IMR-90 (cell line): ENCODE results near the gene ZDHHC4. TPM values are rescaled to one million over a fixed set of nuclear protein-coding genes. Genes with fewer than 3 reads are reported as not detected.

ENCODE experiments used
- ATAC-seq: fragments of 200-7000 bp; cut with Tn5 transposase; 2 replicates; pipeline ENCODE4 v1.9.1; 2020; ENCODE audit warnings: low read depth, mild to moderate bottlenecking, moderate library complexity
- BruUV-seq: library from RNA; stranded (reverse); fragments of 400-500 nt; replicated peaks from 2 replicates; lab custom pipeline; 2021; lab: Mats Ljungman, UMichigan
- CTCF ChIA-PET: fragments of 300-600 bp; formaldehyde crosslinking; extraction: SDS; loops from one replicate; lab custom pipeline; 2021; ENCODE audit warnings: antibody characterized with exemption; lab: Yijun Ruan, JAX
- POLR2A ChIA-PET: fragments of 300-600 bp; sonication (Branson Sonifier 250); formaldehyde crosslinking; loops from one replicate; lab custom pipeline; 2022; ENCODE audit warnings: antibody characterized with exemption; ENCODE audit not compliant: unreplicated experiment; lab: Charles Lee
- DNase-seq: peaks from one replicate; pipeline ENCODE4 v3.0.0; 2013
- H2AFZ ChIP-seq: replicated peaks from 2 replicates; pipeline ENCODE3; 2013; ENCODE audit warnings: low read length, mild to moderate bottlenecking; ENCODE audit not compliant: poor library complexity
- H2AK5ac ChIP-seq: 2 replicates; pipeline ENCODE4 v1.6.1; 2013; ENCODE audit warnings: low read depth, low read length, inconsistent platforms
- H2AK9ac ChIP-seq: replicated peaks from 2 replicates; pipeline ENCODE3; 2013; ENCODE audit warnings: mild to moderate bottlenecking, low read depth, low read length, moderate library complexity; ENCODE audit not compliant: poor library complexity
- H2BK120ac ChIP-seq: 2 replicates; pipeline ENCODE4 v1.6.1; 2013; ENCODE audit warnings: low read depth, low read length, inconsistent platforms
- H2BK15ac ChIP-seq: 3 replicates; pipeline ENCODE4 v1.6.1; 2013; ENCODE audit warnings: low read depth, low read length, inconsistent platforms
- H2BK20ac ChIP-seq: 2 replicates; pipeline ENCODE4 v1.6.1; 2013; ENCODE audit warnings: low read depth, mild to moderate bottlenecking, inconsistent platforms, low read length, moderate library complexity
- H2BK5ac ChIP-seq: 2 replicates; pipeline ENCODE4 v1.6.1; 2013; ENCODE audit warnings: mild to moderate bottlenecking, low read depth, low read length, inconsistent platforms; ENCODE audit not compliant: poor library complexity, severe bottlenecking
- H3K14ac ChIP-seq: replicated peaks from 2 replicates; pipeline ENCODE4 v1.6.1; 2013; ENCODE audit warnings: low read depth, low read length, inconsistent platforms
- H3K18ac ChIP-seq: 2 replicates; pipeline ENCODE4 v1.6.1; 2013; ENCODE audit warnings: low read depth, low read length, control low read depth
- H3K23ac ChIP-seq: 2 replicates; pipeline ENCODE4 v1.6.1; 2013; ENCODE audit warnings: low read depth, low read length, inconsistent platforms
- H3K27ac ChIP-seq: 2 replicates; pipeline ENCODE4 v1.5.1; 2013; ENCODE audit warnings: mild to moderate bottlenecking, control low read depth, low read length; ENCODE audit not compliant: insufficient read depth
- H3K27me3 ChIP-seq: 2 replicates; pipeline ENCODE4 v1.6.1; 2013; ENCODE audit warnings: low read length; ENCODE audit not compliant: control insufficient read depth, insufficient read depth
- H3K36me3 ChIP-seq: 2 replicates; pipeline ENCODE4 v1.6.1; 2013; ENCODE audit warnings: low read length, mixed read lengths; ENCODE audit not compliant: control insufficient read depth, insufficient read depth
- H3K4ac ChIP-seq: 2 replicates; pipeline ENCODE4 v1.6.1; 2013; ENCODE audit warnings: low read depth, low read length, inconsistent platforms
- H3K4me1 ChIP-seq: 2 replicates; pipeline ENCODE4 v1.6.1; 2013; ENCODE audit warnings: low read length, mixed read lengths; ENCODE audit not compliant: control insufficient read depth, insufficient read depth
- H3K4me2 ChIP-seq: 2 replicates; pipeline ENCODE4 v1.6.1; 2013; ENCODE audit warnings: low read depth, mild to moderate bottlenecking, control low read depth, low read length, moderate library complexity
- H3K4me3 ChIP-seq: 2 replicates; pipeline ENCODE4 v1.5.1; 2013; ENCODE audit warnings: low read depth, mild to moderate bottlenecking, control low read depth, low read length, moderate library complexity; ENCODE audit not compliant: insufficient read depth
- H3K56ac ChIP-seq: 2 replicates; pipeline ENCODE4 v1.6.1; 2013; ENCODE audit warnings: low read length, inconsistent platforms; ENCODE audit not compliant: insufficient read depth; ENCODE audit errors: extremely low read depth
- H3K79me1 ChIP-seq, 2 experiments: 2 replicates each; pipeline ENCODE4 v1.6.1; 2013; ENCODE audit warnings: low read length in 2 of 2, inconsistent platforms in 1 of 2, low read depth in 1 of 2
- H3K9ac ChIP-seq: 2 replicates; pipeline ENCODE4 v1.6.1; 2013; ENCODE audit warnings: low read depth, low read length, control low read depth
- H3K9me1 ChIP-seq: 2 replicates; pipeline ENCODE4 v1.6.1; 2013; ENCODE audit warnings: low read length, inconsistent platforms; ENCODE audit not compliant: insufficient read depth
- H3K9me3 ChIP-seq: 2 replicates; pipeline ENCODE4 v1.6.1; 2013; ENCODE audit warnings: low read length; ENCODE audit not compliant: control insufficient read depth, insufficient read depth
- H4K20me1 ChIP-seq: 2 replicates; pipeline ENCODE4 v1.6.1; 2013; ENCODE audit warnings: low read length, inconsistent platforms; ENCODE audit not compliant: insufficient read depth
- H4K5ac ChIP-seq: 2 replicates; pipeline ENCODE4 v1.6.1; 2013; ENCODE audit warnings: mild to moderate bottlenecking, low read depth, low read length, control low read depth
- H4K8ac ChIP-seq, 2 experiments: 2 replicates each; pipeline ENCODE4 v1.6.1; 2013; ENCODE audit warnings: low read depth in 2 of 2, low read length in 2 of 2, control low read depth in 1 of 2, inconsistent platforms in 1 of 2
- H4K91ac ChIP-seq: 2 replicates; pipeline ENCODE4 v1.6.1; 2013; ENCODE audit warnings: low read depth, low read length, inconsistent platforms; ENCODE audit not compliant: insufficient read depth
- CEBPB ChIP-seq: IDR thresholded peaks from 2 replicates; pipeline ENCODE4 v1.6.1; 2012; ENCODE audit warnings: low read depth, low read length, improper control_type of control experiment
- FOS ChIP-seq: fragments of 150-350 bp; IDR thresholded peaks from 2 replicates; pipeline ENCODE4 v1.6.1; 2016; ENCODE audit warnings: low read depth, low read length
- MAFK ChIP-seq: IDR thresholded peaks from 2 replicates; pipeline ENCODE4 v1.6.1; 2012; ENCODE audit warnings: low read depth, low read length, improper control_type of control experiment
- MAZ ChIP-seq: IDR thresholded peaks from 2 replicates; pipeline ENCODE4 v1.6.1; 2012; ENCODE audit warnings: low read depth, mild to moderate bottlenecking, low read length, improper control_type of control experiment, moderate library complexity, borderline replicate concordance
- MXI1 ChIP-seq: IDR thresholded peaks from 2 replicates; pipeline ENCODE4 v1.6.1; 2012; ENCODE audit warnings: low read depth, mild to moderate bottlenecking, low read length, moderate library complexity, borderline replicate concordance
- NFE2L2 ChIP-seq: fragments of 150-350 bp; IDR thresholded peaks from 2 replicates; pipeline ENCODE4 v1.6.1; 2016; ENCODE audit warnings: low read depth, mild to moderate bottlenecking, low read length
- POLR2A ChIP-seq: IDR thresholded peaks from 2 replicates; pipeline ENCODE4 v1.6.1; 2012; ENCODE audit warnings: mild to moderate bottlenecking, low read depth, low read length
- RAD21 ChIP-seq: IDR thresholded peaks from 2 replicates; pipeline ENCODE4 v1.6.1; 2012; ENCODE audit warnings: low read length, improper control_type of control experiment
- RCOR1 ChIP-seq: IDR thresholded peaks from 2 replicates; pipeline ENCODE4 v1.6.1; 2012; ENCODE audit warnings: mild to moderate bottlenecking, low read length, improper control_type of control experiment; ENCODE audit not compliant: insufficient replicate concordance
- RFX5 ChIP-seq: IDR thresholded peaks from 2 replicates; pipeline ENCODE4 v1.8.0; 2012; ENCODE audit warnings: low read depth, mild to moderate bottlenecking, low read length, moderate library complexity
- SMC3 ChIP-seq: fragments of 150-350 bp; IDR thresholded peaks from 2 replicates; pipeline ENCODE4 v1.6.1; 2016; ENCODE audit warnings: low read depth, mild to moderate bottlenecking, antibody characterized with exemption, low read length, moderate library complexity
- WGBS, 2 experiments: methylation state at CpG; one replicate each; pipeline versions ENCODE4 v1.1.5 to v1.1.7; 2013; ENCODE audit warnings: missing lambda C conversion rate in 2 of 2; ENCODE audit not compliant: insufficient read length in 1 of 2; ENCODE audit errors: extremely low coverage in 2 of 2; 5-methylcytosine and 5-hydroxymethylcytosine counted together
- dilution Hi-C: fragments of 300-500 bp; cut with HindIII; formaldehyde crosslinking; loops from one replicate; pipeline ENCODE4 v1.14.3; 2018; ENCODE audit warnings: low sequenced_read_pairs; ENCODE audit not compliant: unreplicated experiment
- in situ Hi-C: fragments of 300-500 bp; cut with MboI; formaldehyde crosslinking; loops from 3 replicates; pipeline ENCODE4 v1.14.3; 2019; ENCODE audit warnings: low sequenced_read_pairs, inconsistent platforms, mixed read lengths
- intact Hi-C: fragments of 100-400 bp; cut with micrococcal nuclease; formaldehyde crosslinking; loops from 2 replicates; pipeline ENCODE4 v1.10.0; 2022
- polyA plus RNA-seq, 3 experiments: library from polyadenylated mRNA; depleted of rRNA; stranded (reverse); fragments of >200 nt; gene quantifications; 2 replicates each; pipeline ENCODE4 v1.2.3, GENCODE V29; 2012; ENCODE audit warnings: low replicate concordance in 1 of 3
- total RNA-seq: library from RNA; depleted of rRNA; stranded (reverse); fragments of >200 nt; gene quantifications from 2 replicates; pipeline ENCODE4 v1.2.3, GENCODE V29; 2012
- TF ChIP-seq, protein P1 (sequence below): fragments of 150-350 bp; IDR thresholded peaks from 2 replicates; pipeline ENCODE4 v1.6.1; 2016; ENCODE audit warnings: low read depth, mild to moderate bottlenecking, low read length, moderate library complexity, borderline replicate concordance

Gene ZDHHC4
- total and polyA plus RNA-seq, 2 of the 4 experiments (the other 2 are of a cell fraction) = 43.9 to 58.3 TPM

- no peak for TF ChIP-seq SMC3
- TF ChIP-seq FOS = no peak
Observed at GRCh38 chr7:6536262-6537260, 40.7 kb upstream of the ZDHHC4 start (continued).

- Histone ChIP-seq H3K14ac (no peak overlapping the region), H4K8ac (no peak overlapping the region), H4K91ac (no peak overlapping the region), H3K56ac (no peak overlapping the region), H3K27me3 (peaks cover 17% of the 10 kb centered on the region; the same call in 1 of the 2 replicates), H2AK5ac (no peak overlapping the region), H2BK120ac (no peak overlapping the region), H3K79me1 (no peaks in the 10 kb centered on the region), H3K4ac (no peak overlapping the region), H3K23ac (no peak overlapping the region), H3K4me1 (no peaks in the 10 kb centered on the region), H3K36me3 (no peaks in the 10 kb centered on the region), H2BK5ac (no peak overlapping the region), H3K9me1 (no peaks in the 10 kb centered on the region), H3K18ac (no peak overlapping the region), H3K9me3 (no peaks in the 10 kb centered on the region), H2AK9ac (no peak overlapping the region), H3K4me3 (no peak overlapping the region), H3K9ac (no peak overlapping the region), H3K4me2 (no peak overlapping the region), H2AFZ (no peak overlapping the region), H2BK15ac (no peak overlapping the region), H3K27ac (no peak overlapping the region), H4K5ac (no peak overlapping the region), H2BK20ac (no peak overlapping the region), H4K20me1 (no peaks in the 10 kb centered on the region)
- in situ Hi-C loops (no loop called here), intact Hi-C loops (no loop called here), dilution Hi-C loops (no loop called here)
- ATAC-seq (no peak), DNase-seq (no peak)
- WGBS, 2 experiments = no CpG with 5 or more reads among the region's 1 CpG
- no TSS peak for BruUV-seq
- no peak for TF ChIP-seq MAFK
- no peak for TF ChIP-seq RCOR1
- TF ChIP-seq, protein P1, sequence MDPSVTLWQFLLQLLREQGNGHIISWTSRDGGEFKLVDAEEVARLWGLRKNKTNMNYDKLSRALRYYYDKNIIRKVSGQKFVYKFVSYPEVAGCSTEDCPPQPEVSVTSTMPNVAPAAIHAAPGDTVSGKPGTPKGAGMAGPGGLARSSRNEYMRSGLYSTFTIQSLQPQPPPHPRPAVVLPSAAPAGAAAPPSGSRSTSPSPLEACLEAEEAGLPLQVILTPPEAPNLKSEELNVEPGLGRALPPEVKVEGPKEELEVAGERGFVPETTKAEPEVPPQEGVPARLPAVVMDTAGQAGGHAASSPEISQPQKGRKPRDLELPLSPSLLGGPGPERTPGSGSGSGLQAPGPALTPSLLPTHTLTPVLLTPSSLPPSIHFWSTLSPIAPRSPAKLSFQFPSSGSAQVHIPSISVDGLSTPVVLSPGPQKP = no peak
- TF ChIP-seq SMC3 = no peak
- TF ChIP-seq NFE2L2 = no peak
- TF ChIP-seq POLR2A = no peak
- no peak for TF ChIP-seq RFX5
- no peak for TF ChIP-seq MAZ
- TF ChIP-seq CEBPB = no peak
- no peak for TF ChIP-seq RAD21
- TF ChIP-seq MXI1 = no peak
- ChIA-PET POLR2A (no interaction called here), CTCF (no interaction called here)
Observed at GRCh38 chr7:6542368-6542767, 34.9 kb upstream of the ZDHHC4 start.
